HEK293 (cell line): ENCODE measurements around the gene RPL19.
A peak's percentile ranks its signal among the peaks of the same experiment; 100 is the strongest.

ENCODE experiments used
- CTCF ChIA-PET: fragments of 350-600 bp; formaldehyde crosslinking; extraction: SDS; loops from one replicate; lab custom pipeline; 2021; ENCODE audit warnings: antibody characterized with exemption; lab: Yijun Ruan, JAX
- POLR2A ChIA-PET: fragments of 300-600 bp; formaldehyde crosslinking; extraction: SDS; loops from one replicate; lab custom pipeline; 2020; ENCODE audit warnings: antibody characterized with exemption, inconsistent platforms; lab: Yijun Ruan, JAX
- H3K27ac ChIP-seq: fragments of 200-500 bp; sonication (Bioruptor generic); 2 replicates; pipeline ENCODE4 v1.5.1; 2014; ENCODE audit warnings: low read depth, low read length, control low read depth, inconsistent platforms; ENCODE audit errors: extremely low read depth
- H3K36me3 ChIP-seq, 2 experiments: fragments of 200-500 bp in 1 of 2; sonication (Bioruptor generic) in 1 of 2; 1 replicate in 1 of 2; 2 replicates in 1 of 2; pipeline ENCODE4 v1.5.1; 2014 to 2017; ENCODE audit warnings: inconsistent platforms in 2 of 2, low read length in 2 of 2; ENCODE audit not compliant: control insufficient read depth in 2 of 2, insufficient read depth in 1 of 2
- H3K4me1 ChIP-seq: fragments of 200-500 bp; sonication (Bioruptor generic); 2 replicates; pipeline ENCODE4 v1.5.1; 2014; ENCODE audit warnings: mild to moderate bottlenecking, low read length, inconsistent platforms; ENCODE audit not compliant: control insufficient read depth, insufficient read depth
- H3K4me3 ChIP-seq: 2 replicates; pipeline ENCODE4 v1.5.1; 2011; ENCODE audit warnings: low read depth, mild to moderate bottlenecking, control low read depth, low read length, moderate library complexity
- H3K9me3 ChIP-seq: fragments of 200-500 bp; sonication (Bioruptor generic); 2 replicates; pipeline ENCODE4 v1.5.1; 2014; ENCODE audit warnings: low read depth, low read length, inconsistent platforms; ENCODE audit not compliant: control insufficient read depth, insufficient read depth
- KLF10 ChIP-seq: fragments of 450-650 bp; IDR thresholded peaks from 2 replicates; pipeline ENCODE4 v1.5.1; 2018; ENCODE audit warnings: missing biosample characterization, mild to moderate bottlenecking, missing genetic modification characterization
- KLF7 ChIP-seq: fragments of 450-650 bp; formaldehyde crosslinking; IDR thresholded peaks from 2 replicates; pipeline ENCODE4 v1.5.1; 2016; ENCODE audit warnings: missing biosample characterization, missing genetic modification characterization, borderline replicate concordance
- KLF8 ChIP-seq: fragments of 450-650 bp; formaldehyde crosslinking; IDR thresholded peaks from 2 replicates; pipeline ENCODE4 v1.5.1; 2016; ENCODE audit warnings: missing biosample characterization, missing genetic modification characterization
- OVOL3 ChIP-seq: fragments of 450-650 bp; formaldehyde crosslinking; IDR thresholded peaks from 2 replicates; pipeline ENCODE4 v1.5.1; 2016; ENCODE audit warnings: missing biosample characterization, missing genetic modification characterization
- PATZ1 ChIP-seq: fragments of 450-650 bp; formaldehyde crosslinking; IDR thresholded peaks from 2 replicates; pipeline ENCODE4 v1.5.1; 2016; ENCODE audit warnings: missing biosample characterization, missing genetic modification characterization
- PBX3 ChIP-seq: sonication (generic); formaldehyde crosslinking; IDR thresholded peaks from 2 replicates; pipeline ENCODE4 v1.8.1; 2022; ENCODE audit warnings: mild to moderate bottlenecking, moderate library complexity, missing genetic modification reagents
- PRDM10 ChIP-seq: fragments of 450-650 bp; formaldehyde crosslinking; IDR thresholded peaks from 2 replicates; pipeline ENCODE4 v1.5.1; 2016; ENCODE audit warnings: missing biosample characterization, missing genetic modification characterization
- SP3 ChIP-seq: fragments of 450-650 bp; formaldehyde crosslinking; IDR thresholded peaks from 2 replicates; pipeline ENCODE4 v1.5.1; 2016; ENCODE audit warnings: missing biosample characterization, missing genetic modification characterization
- ZBTB10 ChIP-seq: fragments of 450-650 bp; formaldehyde crosslinking; IDR thresholded peaks from 2 replicates; pipeline ENCODE4 v1.5.1; 2016; ENCODE audit warnings: missing biosample characterization, missing genetic modification characterization
- ZFP37 ChIP-seq: fragments of 450-650 bp; formaldehyde crosslinking; IDR thresholded peaks from 2 replicates; pipeline ENCODE4 v1.5.1; 2016; ENCODE audit warnings: missing biosample characterization, missing genetic modification characterization
- ZNF362 ChIP-seq: fragments of 450-650 bp; formaldehyde crosslinking; IDR thresholded peaks from 2 replicates; pipeline ENCODE4 v1.5.1; 2016; ENCODE audit warnings: missing biosample characterization, missing genetic modification characterization
- ZNF398 ChIP-seq: fragments of 450-650 bp; formaldehyde crosslinking; IDR thresholded peaks from 2 replicates; pipeline ENCODE4 v1.5.1; 2017; ENCODE audit warnings: missing biosample characterization, missing genetic modification characterization
- ZNF426 ChIP-seq: fragments of 450-650 bp; formaldehyde crosslinking; IDR thresholded peaks from 2 replicates; pipeline ENCODE4 v1.5.1; 2017; ENCODE audit warnings: missing biosample characterization, missing genetic modification characterization, mild to moderate bottlenecking, inconsistent platforms, moderate library complexity
- ZNF548 ChIP-seq: fragments of 450-650 bp; formaldehyde crosslinking; IDR thresholded peaks from 2 replicates; pipeline ENCODE4 v1.5.1; 2016; ENCODE audit warnings: missing biosample characterization, missing genetic modification characterization
- ZNF692 ChIP-seq: fragments of 450-650 bp; formaldehyde crosslinking; IDR thresholded peaks from 2 replicates; pipeline ENCODE4 v1.5.1; 2016; ENCODE audit warnings: missing biosample characterization, missing genetic modification characterization
- ZNF777 ChIP-seq: fragments of 450-650 bp; formaldehyde crosslinking; IDR thresholded peaks from 2 replicates; pipeline ENCODE4 v1.5.1; 2017; ENCODE audit warnings: missing biosample characterization, missing genetic modification characterization, borderline replicate concordance

The RPL19 gene

GRCh38 chr17:39196241-39196807 lies 3.8 kb upstream of the RPL19 start (continued):
- TF ChIP-seq ZNF362 (tag by site-specific recombination) = no peak
- TF ChIP-seq KLF7 (tag by site-specific recombination) = no peak
- TF ChIP-seq ZFP37 = no peak
- no peak for TF ChIP-seq ZNF692 (tag by site-specific recombination)
- TF ChIP-seq OVOL3 (tag by site-specific recombination) = no peak
- no peak for TF ChIP-seq ZNF777 (tag by site-specific recombination)
- TF ChIP-seq KLF10 = 0 out of 2 replicates have a peak, but pooled peaks have one; percentile 10
- no peak for TF ChIP-seq PRDM10 (tag by site-specific recombination)
- TF ChIP-seq ZBTB10 (tag by site-specific recombination) = no peak

GRCh38 chr17:39196808-39197291 lies 3.2 kb upstream of the RPL19 start:
- H3K4me1 ChIP-seq = peaks cover 19% of the 10 kb centered on the region; the same call in 1 of the 2 replicates
- H3K36me3 ChIP-seq = peaks cover 13 to 38% of the 10 kb centered on the region in 2 experiments
- no peaks in the 10 kb centered on the region for H3K9me3 ChIP-seq
- peak overlapping the region; percentile 78 for H3K27ac ChIP-seq
- peak overlapping the region; percentile 61 for H3K4me3 ChIP-seq
- ChIA-PET CTCF (interaction anchor here (0.5 to 3.5 kb wide), 5 partner anchors 10 to 48 kb away, joined by 3 to 28 read pairs (median 8); no protein-coding TSS in a partner anchor), POLR2A (interaction anchor here (0.5 to 2.2 kb wide), 5 partner anchors 8 to 79 kb away, joined by 3 to 15 read pairs (median 4); no protein-coding TSS in a partner anchor)
- TF ChIP-seq PBX3 (CRISPR knock-in tag) (no peak), SP3 (tag by site-specific recombination) (peak; percentile 62; the same call in 1 of the 2 replicates), ZNF548 (tag by site-specific recombination) (no peak), ZNF426 (tag by site-specific recombination) (no peak), KLF8 (0 out of 2 replicates have a peak, but pooled peaks have one; percentile 4), PATZ1 (tag by site-specific recombination) (peak; percentile 49), ZNF398 (tag by site-specific recombination) (peak; percentile 45; the same call in 1 of the 2 replicates), ZBTB10 (tag by site-specific recombination) (peak; percentile 28; the same call in 1 of the 2 replicates)
